CD4-positive, CD25-positive, alpha-beta regulatory T cell (primary cell): ENCODE results near the gene SORT1. TPM values are rescaled to one million over a fixed set of nuclear protein-coding genes. Genes with fewer than 3 reads are reported as not detected.

Source experiments
- ATAC-seq, 2 donors: fragments of 150-1000 bp; cut with Tn5 transposase; one replicate each; pipeline ENCODE4 v1.10.0; 2021; ENCODE audit warnings: low read depth in 2 of 2, moderate number of reproducible peaks in 2 of 2, moderate library complexity in 1 of 2
- DNase-seq, 3 donors: peaks; one replicate each; pipeline versions ENCODE4 v3.0.0 to v3.0.0-alpha.2; 2012 to 2022; ENCODE audit warnings: mixed read lengths in 1 of 3
- H3K27ac ChIP-seq: one replicate; pipeline ENCODE4 v1.7.0; 2013; ENCODE audit warnings: mild to moderate bottlenecking, low read length; ENCODE audit not compliant: insufficient read depth, poor library complexity, severe bottlenecking
- H3K27me3 ChIP-seq: one replicate; pipeline ENCODE4 v1.7.0; 2013; ENCODE audit warnings: low read length; ENCODE audit not compliant: control insufficient read depth, insufficient read depth
- H3K36me3 ChIP-seq: one replicate; pipeline ENCODE4 v1.7.0; 2013; ENCODE audit warnings: mild to moderate bottlenecking, low read length, moderate library complexity; ENCODE audit not compliant: control insufficient read depth, insufficient read depth
- H3K4me1 ChIP-seq: 2 replicates; pipeline ENCODE4 v1.7.0; 2013; ENCODE audit warnings: mild to moderate bottlenecking, low read length; ENCODE audit not compliant: insufficient read depth, control insufficient read depth, poor library complexity, severe bottlenecking
- H3K4me3 ChIP-seq: one replicate; pipeline ENCODE4 v1.7.0; 2013; ENCODE audit warnings: low read depth, mild to moderate bottlenecking, low read length, moderate library complexity
- H3K9me3 ChIP-seq, 2 experiments: 1 replicate in 1 of 2; 2 replicates in 1 of 2; pipeline ENCODE4 v1.7.0; 2013; ENCODE audit warnings: low read length in 2 of 2, mild to moderate bottlenecking in 1 of 2, moderate library complexity in 1 of 2; ENCODE audit not compliant: control insufficient read depth in 2 of 2
- H3K27ac Mint-ChIP-seq, 3 donors: one replicate each; pipeline ENCODE4 v1.8.0; 2020 to 2022; ENCODE audit warnings: mild to moderate bottlenecking in 3 of 3, mixed read lengths in 3 of 3, moderate library complexity in 2 of 3
- H3K27me3 Mint-ChIP-seq: one replicate; pipeline ENCODE4 v1.8.0; 2022; ENCODE audit warnings: mild to moderate bottlenecking, mixed read lengths
- H3K36me3 Mint-ChIP-seq: one replicate; pipeline ENCODE4 v1.8.0; 2020; ENCODE audit warnings: mixed read lengths
- H3K4me1 Mint-ChIP-seq, 4 donors: one replicate each; pipeline ENCODE4 v1.8.0; 2020 to 2022; ENCODE audit warnings: mixed read lengths in 4 of 4, mild to moderate bottlenecking in 1 of 4
- H3K4me3 Mint-ChIP-seq, 4 donors: one replicate each; pipeline ENCODE4 v1.8.0; 2020 to 2022; ENCODE audit warnings: mild to moderate bottlenecking in 4 of 4, mixed read lengths in 4 of 4, moderate library complexity in 3 of 4
- H3K9me3 Mint-ChIP-seq, 7 donors: one replicate each; pipeline ENCODE4 v1.8.0; 2020 to 2022; ENCODE audit warnings: mixed read lengths in 7 of 7, mild to moderate bottlenecking in 3 of 7, moderate library complexity in 2 of 7
- polyA plus RNA-seq, 4 donors: library from polyadenylated mRNA; unstranded; fragments of 300-500 nt; fragmentation: Illumina TruSeq; gene quantifications; one replicate each; pipeline ENCODE4 v1.2.3, GENCODE V29; 2021
- total RNA-seq: library from RNA; stranded (reverse); gene quantifications from one replicate; pipeline ENCODE4 v1.2.3, GENCODE V29; 2022

Gene SORT1
- total and polyA plus RNA-seq, 5 donors from 2014 or later = 0.86 TPM; not detected in 4

DNA sequence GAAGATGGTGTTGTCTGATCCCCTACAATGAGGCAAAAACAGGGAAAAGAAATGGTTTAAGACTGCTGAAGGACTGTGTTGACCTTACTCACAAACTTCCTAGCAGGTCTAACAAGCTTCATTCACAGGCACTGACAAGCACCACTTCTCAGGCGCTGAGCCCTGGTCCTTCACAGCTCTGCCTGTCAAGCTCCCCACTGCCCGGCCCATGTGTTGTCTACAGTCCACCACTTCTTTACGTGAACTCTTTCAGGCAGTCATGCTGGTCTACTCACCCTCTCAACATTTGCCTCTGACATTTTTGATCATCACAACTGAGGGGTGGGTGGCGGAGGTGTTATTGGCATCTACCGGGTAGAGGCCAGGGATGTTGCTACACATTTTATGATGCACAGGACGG is 50.2 kb downstream of the SORT1 start:
- H3K9me3 Mint-ChIP-seq = peaks cover 0 to 2% (median 0%) of the 10 kb centered on the region in 7 donors
- H3K27me3 Mint-ChIP-seq = peaks cover 18% of the 10 kb centered on the region
- Histone ChIP-seq H3K36me3 (no peaks in the 10 kb centered on the region), H3K27ac (no peak overlapping the region), H3K4me3 (no peak overlapping the region), H3K4me1 (no peaks in the 10 kb centered on the region), H3K27me3 (peaks cover 4% of the 10 kb centered on the region), H3K9me3 (no peaks in the 10 kb centered on the region)
- ATAC-seq = no peak
- no peak overlapping the region for H3K4me3 Mint-ChIP-seq
- no peaks in the 10 kb centered on the region for H3K4me1 Mint-ChIP-seq
- no peaks in the 10 kb centered on the region for H3K36me3 Mint-ChIP-seq
- no peak for DNase-seq
- no peak overlapping the region for H3K27ac Mint-ChIP-seq

DNA sequence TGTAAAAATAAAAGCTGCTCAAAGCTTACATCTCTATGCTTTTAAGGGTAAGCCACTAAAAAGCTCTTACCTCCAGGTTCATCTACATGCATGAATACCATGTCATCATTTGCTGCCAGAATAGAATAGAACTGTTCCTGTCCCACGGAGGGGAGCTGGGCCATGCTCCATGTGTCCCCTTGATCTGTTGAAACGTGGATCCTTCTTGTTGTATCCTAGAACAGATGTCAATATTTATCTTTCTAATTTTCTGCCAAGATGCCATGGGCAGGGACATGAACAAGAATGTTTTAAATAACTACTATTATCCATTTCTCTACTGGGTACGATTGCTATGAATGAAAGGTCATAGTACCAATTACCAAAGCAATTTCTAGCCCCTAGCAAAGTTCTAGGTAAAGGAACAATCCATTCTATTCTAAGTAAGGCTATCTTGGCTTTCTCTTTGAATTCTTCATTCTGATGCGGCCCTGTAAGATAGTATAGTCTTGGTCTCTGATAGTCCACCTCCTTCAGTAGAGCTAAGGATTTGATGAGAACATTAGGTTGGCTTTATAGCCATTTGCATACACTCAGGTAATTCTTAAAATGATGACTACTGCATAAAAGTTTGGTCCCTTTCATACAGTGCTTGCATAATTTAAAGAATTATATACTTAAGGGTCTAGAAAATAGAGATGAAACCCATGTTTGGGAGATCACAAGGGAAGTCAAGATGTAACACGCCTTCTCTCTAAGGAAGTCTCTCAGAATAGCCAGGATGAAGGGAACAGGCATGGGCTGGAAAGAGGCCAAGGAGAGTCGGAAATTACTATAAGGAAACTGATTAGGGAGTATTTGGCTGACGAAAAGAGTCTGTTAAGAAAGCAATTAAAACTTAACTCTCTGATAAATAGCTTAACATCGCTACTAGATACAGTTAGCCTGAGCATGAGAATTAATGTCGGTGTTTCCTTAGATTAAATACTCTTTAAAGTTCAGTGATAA is 55.5 kb downstream of the SORT1 start:
- no peaks in the 10 kb centered on the region for H3K4me1 Mint-ChIP-seq
- H3K9me3 ChIP-seq = no peaks in the 10 kb centered on the region
- no peak overlapping the region for H3K27ac ChIP-seq
- H3K27ac Mint-ChIP-seq = no peak overlapping the region
- no peaks in the 10 kb centered on the region for H3K4me1 ChIP-seq
- no peak overlapping the region for H3K4me3 Mint-ChIP-seq
- no peaks in the 10 kb centered on the region for H3K36me3 Mint-ChIP-seq
- no peaks in the 10 kb centered on the region for H3K36me3 ChIP-seq
- ATAC-seq = no peak
- peaks cover 18% of the 10 kb centered on the region for H3K27me3 Mint-ChIP-seq
- DNase-seq = no peak
- no peaks in the 10 kb centered on the region for H3K27me3 ChIP-seq
- H3K9me3 Mint-ChIP-seq = peaks cover 0 to 2% (median 0%) of the 10 kb centered on the region in 7 donors
- H3K4me3 ChIP-seq = no peak overlapping the region

- no peak overlapping the region for H3K27ac ChIP-seq
- ATAC-seq = no peak
- Mint-ChIP-seq H3K4me1 (no peaks in the 10 kb centered on the region), H3K9me3 (peaks cover 0 to 4% (median 0%) of the 10 kb centered on the region in 7 donors), H3K4me3 (no peak overlapping the region), H3K27ac (no peak overlapping the region), H3K36me3 (no peaks in the 10 kb centered on the region), H3K27me3 (peaks cover 15% of the 10 kb centered on the region)
- H3K4me1 ChIP-seq = no peaks in the 10 kb centered on the region
- H3K36me3 ChIP-seq = no peaks in the 10 kb centered on the region
- H3K4me3 ChIP-seq = no peak overlapping the region
- no peaks in the 10 kb centered on the region for H3K9me3 ChIP-seq
- DNase-seq = no peak
- no peaks in the 10 kb centered on the region for H3K27me3 ChIP-seq
Observed at GRCh38 chr1:109338608-109339007, 59.1 kb downstream of the SORT1 start.

DNA sequence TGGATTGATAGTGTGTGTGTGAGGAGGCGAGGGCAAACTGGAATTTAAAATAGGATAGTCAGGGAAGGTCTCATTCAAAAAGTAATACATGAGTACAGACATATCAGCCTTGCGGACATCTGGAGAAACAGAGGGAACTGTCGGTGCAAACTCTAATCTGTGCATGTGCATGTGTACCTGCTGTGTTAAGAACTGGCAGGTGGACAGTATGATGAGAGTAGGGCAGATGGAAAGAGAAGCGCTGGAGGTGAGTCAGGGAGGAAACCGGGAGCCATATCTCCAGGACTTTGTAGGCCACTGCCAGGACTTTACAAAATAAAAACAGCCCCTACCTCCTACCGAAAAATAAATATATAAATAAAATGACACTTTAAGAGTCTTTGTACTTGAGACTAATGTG is 59.6 kb downstream of the SORT1 start:
- peaks cover 19% of the 10 kb centered on the region for H3K27me3 Mint-ChIP-seq

GRCh38 chr1:109335091-109335490 is 62.6 kb downstream of the SORT1 start:
- Histone ChIP-seq H3K4me1 (no peaks in the 10 kb centered on the region), H3K4me3 (no peak overlapping the region), H3K27ac (no peak overlapping the region), H3K9me3 (peaks cover 20% of the 10 kb centered on the region in 2 experiments), H3K36me3 (no peaks in the 10 kb centered on the region), H3K27me3 (no peaks in the 10 kb centered on the region)
- no peak overlapping the region for H3K27ac Mint-ChIP-seq
- no peak overlapping the region for H3K4me3 Mint-ChIP-seq
- ATAC-seq = no peak
- H3K9me3 Mint-ChIP-seq = peaks cover 0 to 20% (median 14%) of the 10 kb centered on the region in 7 donors
- H3K27me3 Mint-ChIP-seq = peaks cover 18% of the 10 kb centered on the region
- no peak for DNase-seq
- peaks cover 4% of the 10 kb centered on the region for H3K36me3 Mint-ChIP-seq
- H3K4me1 Mint-ChIP-seq = no peaks in the 10 kb centered on the region

More for the DNA sequence above, 59.6 kb downstream of the SORT1 start:
- H3K4me1 ChIP-seq = no peaks in the 10 kb centered on the region
- DNase-seq (no peak), ATAC-seq (no peak)
- no peaks in the 10 kb centered on the region for H3K9me3 ChIP-seq
- H3K27ac ChIP-seq = no peak overlapping the region
- no peaks in the 10 kb centered on the region for H3K36me3 Mint-ChIP-seq
- peaks cover 0 to 5% (median 0%) of the 10 kb centered on the region in 7 donors for H3K9me3 Mint-ChIP-seq
- no peaks in the 10 kb centered on the region for H3K36me3 ChIP-seq
- no peak overlapping the region for H3K27ac Mint-ChIP-seq
- H3K4me1 Mint-ChIP-seq = no peaks in the 10 kb centered on the region
- no peak overlapping the region for H3K4me3 ChIP-seq
- no peaks in the 10 kb centered on the region for H3K27me3 ChIP-seq
- no peak overlapping the region for H3K4me3 Mint-ChIP-seq

DNA sequence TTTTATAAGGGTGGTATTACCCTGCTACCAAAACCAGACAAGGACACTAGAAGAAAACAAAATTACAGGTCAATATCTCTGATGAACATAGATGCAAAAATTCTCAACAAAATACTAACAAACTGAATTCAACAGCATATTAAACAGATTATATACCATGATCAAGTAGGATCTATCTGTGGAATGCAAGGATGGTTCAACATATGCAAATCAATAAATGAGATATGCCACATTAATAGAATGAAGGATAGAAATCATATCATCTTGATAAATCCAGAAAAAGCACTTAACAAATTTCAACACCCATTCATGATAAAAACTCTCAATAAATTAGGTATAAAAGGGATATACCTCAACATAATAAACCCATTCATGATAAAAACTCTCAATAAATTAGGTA is 66.6 kb downstream of the SORT1 start:
- Histone ChIP-seq H3K27me3 (peaks cover 3% of the 10 kb centered on the region), H3K4me3 (no peak overlapping the region), H3K36me3 (no peaks in the 10 kb centered on the region), H3K27ac (no peak overlapping the region), H3K4me1 (no peaks in the 10 kb centered on the region), H3K9me3 (peaks cover 24% of the 10 kb centered on the region in 2 experiments)
- peaks cover 4 to 25% (median 16%) of the 10 kb centered on the region in 7 donors for H3K9me3 Mint-ChIP-seq
- H3K27me3 Mint-ChIP-seq = peaks cover 25% of the 10 kb centered on the region
- no peaks in the 10 kb centered on the region for H3K4me1 Mint-ChIP-seq
- ATAC-seq (no peak), DNase-seq (no peak)
- no peak overlapping the region for H3K27ac Mint-ChIP-seq
- peak overlapping the region in 1 of 4 donors; percentile 23 for H3K4me3 Mint-ChIP-seq
- H3K36me3 Mint-ChIP-seq = peaks cover 4% of the 10 kb centered on the region

- H3K27ac ChIP-seq = no peak overlapping the region
- ATAC-seq (no peak), DNase-seq (no peak)
- H3K4me1 Mint-ChIP-seq = no peaks in the 10 kb centered on the region
- no peaks in the 10 kb centered on the region for H3K36me3 ChIP-seq
- H3K27me3 ChIP-seq = peaks cover 5% of the 10 kb centered on the region
- peaks cover 20 to 23% of the 10 kb centered on the region in 2 experiments for H3K9me3 ChIP-seq
- H3K4me3 ChIP-seq = no peak overlapping the region
- peaks cover 1 to 21% (median 16%) of the 10 kb centered on the region in 7 donors for H3K9me3 Mint-ChIP-seq
- H3K36me3 Mint-ChIP-seq = peaks cover 4% of the 10 kb centered on the region
- no peak overlapping the region for H3K4me3 Mint-ChIP-seq
- H3K4me1 ChIP-seq = no peaks in the 10 kb centered on the region
- H3K27me3 Mint-ChIP-seq = peaks cover 15% of the 10 kb centered on the region
- no peak overlapping the region for H3K27ac Mint-ChIP-seq
Observed at GRCh38 chr1:109327285-109327684, 70.4 kb downstream of the SORT1 start.
